Measurements from ENCODE around the gene CDC14C.

Gene CDC14C

GRCh38 chr7:48938539-48939295 lies 14.4 kb downstream of the CDC14C start:
- no peak for DNase-seq (ENCODE audit: low read depth in 1 of 2, low spot score in 1 of 2)
- no peak for TF ChIP-seq CTCF (IDR thresholded peaks at IDR 0.05; ENCODE audit: insufficient read depth, low read length)
- no peak for TF ChIP-seq REST (IDR thresholded peaks at IDR 0.05; ENCODE audit: insufficient replicate concordance, low read depth)
- no peak for TF ChIP-seq GABPA (IDR thresholded peaks at IDR 0.05; ENCODE audit: low read depth)
- TF ChIP-seq SPI1 (IDR thresholded peaks at IDR 0.05; ENCODE audit: borderline replicate concordance, low read depth): no peak
- TF ChIP-seq POLR2AphosphoS5 (IDR thresholded peaks at IDR 0.05; ENCODE audit: low read depth): no peak

GRCh38 chr7:48943279-48943990 lies 19.1 kb downstream of the CDC14C start:
- TF ChIP-seq CTCF (IDR thresholded peaks at IDR 0.05; ENCODE audit: insufficient read depth, low read length): no peak
- TF ChIP-seq GABPA (IDR thresholded peaks at IDR 0.05; ENCODE audit: low read depth): no peak
- no peak for TF ChIP-seq REST (IDR thresholded peaks at IDR 0.05; ENCODE audit: insufficient replicate concordance, low read depth)
- TF ChIP-seq POLR2AphosphoS5 (IDR thresholded peaks at IDR 0.05; ENCODE audit: low read depth): no peak
- TF ChIP-seq SPI1 (IDR thresholded peaks at IDR 0.05; ENCODE audit: borderline replicate concordance, low read depth): no peak
- Histone ChIP-seq H3K4me3 (replicated peaks; ENCODE audit: insufficient read depth, low read length) (no peak overlapping the region), H3K27me3 (ENCODE audit: insufficient read depth, poor library complexity, severe bottlenecking) (no peaks in the 10 kb centered on the region), H3K27ac (replicated peaks) (no peak overlapping the region)
- DNase-seq (ENCODE audit: low read depth in 1 of 2, low spot score in 1 of 2): no peak

More at GRCh38 chr7:48938539-48939295, 14.4 kb downstream of the CDC14C start:
- Histone ChIP-seq H3K27ac (replicated peaks) (no peak overlapping the region), H3K4me3 (replicated peaks; ENCODE audit: insufficient read depth, low read length) (no peak overlapping the region), H3K27me3 (ENCODE audit: insufficient read depth, poor library complexity, severe bottlenecking) (no peaks in the 10 kb centered on the region)

- Histone ChIP-seq H3K27ac (replicated peaks) (no peak overlapping the region), H3K27me3 (ENCODE audit: insufficient read depth, poor library complexity, severe bottlenecking) (no peaks in the 10 kb centered on the region), H3K4me3 (replicated peaks; ENCODE audit: insufficient read depth, low read length) (no peak overlapping the region)
- no peak for TF ChIP-seq CTCF (IDR thresholded peaks at IDR 0.05; ENCODE audit: insufficient read depth, low read length)
- no peak for TF ChIP-seq GABPA (IDR thresholded peaks at IDR 0.05; ENCODE audit: low read depth)
- no peak for TF ChIP-seq REST (IDR thresholded peaks at IDR 0.05; ENCODE audit: insufficient replicate concordance, low read depth)
- no peak for TF ChIP-seq SPI1 (IDR thresholded peaks at IDR 0.05; ENCODE audit: borderline replicate concordance, low read depth)
- no peak for TF ChIP-seq POLR2AphosphoS5 (IDR thresholded peaks at IDR 0.05; ENCODE audit: low read depth)
- DNase-seq (ENCODE audit: low read depth in 1 of 2, low spot score in 1 of 2): no peak
Observed at GRCh38 chr7:48955916-48956315, 31.6 kb downstream of the CDC14C start.

Measured in HL-60 (cell line).